ENCODE measurements around the gene CRYBA4.

The CRYBA4 gene

GRCh38 chr22:26621663-26622062 is at the start of gene CRYBA4:
TSS of gene CRYBA4 (plus strand) at chr22:26621963. CDS start at chr22:26622597, 634 bp downstream.
- no peak within 1 kb of the TSS for H3K4me3 ChIP-seq (ENCODE audit: low read length)

GRCh38 chr22:26573026-26573662 is 48.6 kb upstream of the CRYBA4 start:
- no peak overlapping the region for H3K4me3 ChIP-seq (ENCODE audit: low read length)
- TF ChIP-seq ZNF274 (IDR thresholded peaks at IDR 0.05; ENCODE audit: low read depth, low read length) = no peak

More at GRCh38 chr22:26621663-26622062, at the start of gene CRYBA4:
- TF ChIP-seq ZNF274 (IDR thresholded peaks at IDR 0.05; ENCODE audit: low read depth, low read length) = no peak

GRCh38 chr22:26574001-26574723 is 47.6 kb upstream of the CRYBA4 start:
- no peak overlapping the region for H3K4me3 ChIP-seq (ENCODE audit: low read length)
- no peak for TF ChIP-seq ZNF274 (IDR thresholded peaks at IDR 0.05; ENCODE audit: low read depth, low read length)

GRCh38 chr22:26576026-26576680 is 45.6 kb upstream of the CRYBA4 start:
- H3K4me3 ChIP-seq (ENCODE audit: low read length) = no peak overlapping the region

GRCh38 chr22:26577081-26577480 is 44.7 kb upstream of the CRYBA4 start:
- H3K4me3 ChIP-seq (ENCODE audit: low read length) = no peak overlapping the region
- TF ChIP-seq ZNF274 (IDR thresholded peaks at IDR 0.05; ENCODE audit: low read depth, low read length) = no peak

More at GRCh38 chr22:26576026-26576680, 45.6 kb upstream of the CRYBA4 start:
- TF ChIP-seq ZNF274 (IDR thresholded peaks at IDR 0.05; ENCODE audit: low read depth, low read length) = no peak

- no peak for TF ChIP-seq ZNF274 (IDR thresholded peaks at IDR 0.05; ENCODE audit: low read depth, low read length)
- peak overlapping the region; percentile 19; the same call in 1 of the 2 replicates for H3K4me3 ChIP-seq (ENCODE audit: low read length)
Observed at GRCh38 chr22:26579331-26579886, 42.4 kb upstream of the CRYBA4 start.

- no peak for TF ChIP-seq ZNF274 (IDR thresholded peaks at IDR 0.05; ENCODE audit: low read depth, low read length)
- no peak overlapping the region; the same call in 1 of the 2 replicates for H3K4me3 ChIP-seq (ENCODE audit: low read length)
Observed at GRCh38 chr22:26580240-26580962, 41.4 kb upstream of the CRYBA4 start.

GRCh38 chr22:26581026-26581425 is 40.7 kb upstream of the CRYBA4 start:
- no peak for TF ChIP-seq ZNF274 (IDR thresholded peaks at IDR 0.05; ENCODE audit: low read depth, low read length)
- H3K4me3 ChIP-seq (ENCODE audit: low read length) = no peak overlapping the region

GRCh38 chr22:26581633-26582168 is 40.1 kb upstream of the CRYBA4 start:
- no peak for TF ChIP-seq ZNF274 (IDR thresholded peaks at IDR 0.05; ENCODE audit: low read depth, low read length)
- H3K4me3 ChIP-seq (ENCODE audit: low read length) = no peak overlapping the region

GRCh38 chr22:26584010-26584409 is 37.8 kb upstream of the CRYBA4 start:
- TF ChIP-seq ZNF274 (IDR thresholded peaks at IDR 0.05; ENCODE audit: low read depth, low read length) = no peak
- no peak overlapping the region for H3K4me3 ChIP-seq (ENCODE audit: low read length)

- H3K4me3 ChIP-seq (ENCODE audit: low read length) = no peak overlapping the region
- no peak for TF ChIP-seq ZNF274 (IDR thresholded peaks at IDR 0.05; ENCODE audit: low read depth, low read length)
Observed at GRCh38 chr22:26585104-26585790, 36.5 kb upstream of the CRYBA4 start.

GRCh38 chr22:26586556-26587325 is 35.0 kb upstream of the CRYBA4 start:
- H3K4me3 ChIP-seq (ENCODE audit: low read length) = no peak overlapping the region

More at GRCh38 chr22:26586556-26587325, 35.0 kb upstream of the CRYBA4 start:
- TF ChIP-seq ZNF274 (IDR thresholded peaks at IDR 0.05; ENCODE audit: low read depth, low read length) = no peak

Data from GM08714 (cell line).